ENCODE data around the gene METTL9. TPM values are rescaled to one million over a fixed set of nuclear protein-coding genes. Genes with fewer than 3 reads are reported as not detected.
A peak's percentile ranks its signal among the peaks of the same experiment; 100 is the strongest.
"Not testable (repeated sequence)": the region's sequence is repeated elsewhere in the genome, so short reads cannot be mapped to it uniquely, and the experiment has no call there.

Gene METTL9
- total RNA-seq, 4 donors from 2014 or later = 97.0 to 118 (median 108) TPM

GRCh38 chr16:21598701-21599121 lies 666 bp upstream of the METTL9 start:
- TF ChIP-seq EP300 (IDR thresholded peaks at IDR 0.05) (no peak), POLR2AphosphoS5 (IDR thresholded peaks at IDR 0.05) (no peak), POLR2A (IDR thresholded peaks at IDR 0.05) (no peak), CTCF (IDR thresholded peaks at IDR 0.05) (no peak)
- H3K27me3 ChIP-seq = no peaks in the 10 kb centered on the region
- 0 to 17% methylated on average over 1 to 2 of the region's 13 CpGs for WGBS, 2 donors (ENCODE audit: low coverage in 1 of 2)

GRCh38 chr16:21600031-21600773 lies 825 bp downstream of the METTL9 start:
- WGBS, 2 donors (ENCODE audit: low coverage in 1 of 2) = 0 to 3% methylated on average over 10 to 16 of the region's 52 CpGs
- ATAC-seq = peak; percentile 14
- Histone ChIP-seq H3K4me1 (peaks cover 0 to 64% (median 15%) of the 10 kb centered on the region in 3 donors), H3K9me3 (no peaks in the 10 kb centered on the region), H3K27ac (peak overlapping the region; percentile 74 to 97 (median 94)), H3K36me3 (no peaks in the 10 kb centered on the region), H3K4me3 (peak overlapping the region; percentile 68 to 97), H3K27me3 (no peaks in the 10 kb centered on the region)
- TF ChIP-seq POLR2A (IDR thresholded peaks at IDR 0.05) (no peak), POLR2AphosphoS5 (IDR thresholded peaks at IDR 0.05) (peak; percentile 25), CTCF (IDR thresholded peaks at IDR 0.05) (no peak), EP300 (IDR thresholded peaks at IDR 0.05) (no peak)

More at GRCh38 chr16:21598701-21599121, 666 bp upstream of the METTL9 start:
- H3K9me3 ChIP-seq = no peaks in the 10 kb centered on the region
- peaks cover 0 to 49% (median 9%) of the 10 kb centered on the region in 3 donors for H3K4me1 ChIP-seq
- H3K27ac ChIP-seq = peak overlapping the region; percentile 77 to 97 (median 94)
- no peaks in the 10 kb centered on the region for H3K36me3 ChIP-seq
- H3K4me3 ChIP-seq = peak overlapping the region; percentile 68 to 97
- ATAC-seq = no peak

GRCh38 chr16:21602785-21603184 lies 3.4 kb downstream of the METTL9 start:
- Histone ChIP-seq H3K4me1 (peaks cover 0 to 89% (median 15%) of the 10 kb centered on the region in 3 donors), H3K9me3 (no peaks in the 10 kb centered on the region), H3K36me3 (no peaks in the 10 kb centered on the region), H3K27me3 (no peaks in the 10 kb centered on the region), H3K27ac (no peak overlapping the region), H3K4me3 (no peak overlapping the region)
- TF ChIP-seq POLR2A (IDR thresholded peaks at IDR 0.05) (no peak), POLR2AphosphoS5 (IDR thresholded peaks at IDR 0.05) (no peak), EP300 (IDR thresholded peaks at IDR 0.05) (no peak), CTCF (IDR thresholded peaks at IDR 0.05) (no peak)
- WGBS, 2 donors (ENCODE audit: low coverage in 1 of 2) = 79 to 94% methylated on average over 2 of the region's 3 CpGs
- no peak for ATAC-seq

- H3K36me3 ChIP-seq = no peaks in the 10 kb centered on the region
- 17 to 33% methylated on average over 3 of the region's 3 CpGs for WGBS, 2 donors (ENCODE audit: low coverage in 1 of 2)
- H3K27ac ChIP-seq = no peak overlapping the region
- H3K4me3 ChIP-seq = no peak overlapping the region
- H3K4me1 ChIP-seq = peaks cover 0 to 89% (median 15%) of the 10 kb centered on the region in 3 donors
- TF ChIP-seq POLR2AphosphoS5 (IDR thresholded peaks at IDR 0.05) (no peak), EP300 (IDR thresholded peaks at IDR 0.05) (no peak), POLR2A (IDR thresholded peaks at IDR 0.05) (no peak), CTCF (IDR thresholded peaks at IDR 0.05) (no peak)
- no peaks in the 10 kb centered on the region for H3K9me3 ChIP-seq
- no peaks in the 10 kb centered on the region for H3K27me3 ChIP-seq
- ATAC-seq = no peak
Measured at GRCh38 chr16:21603928-21604327, 4.6 kb downstream of the METTL9 start.

- H3K36me3 ChIP-seq, H3K4me3 ChIP-seq, H3K27me3 ChIP-seq, H3K27ac ChIP-seq, H3K9me3 ChIP-seq, ATAC-seq: not testable (repeated sequence)
- 100% methylated on average over 1 to 2 of the region's 8 CpGs for WGBS, 2 donors (ENCODE audit: low coverage in 1 of 2)
- peaks cover 2 to 100% (median 16%) of the 10 kb centered on the region in 3 donors for H3K4me1 ChIP-seq
Measured at GRCh38 chr16:21605848-21606247, 6.5 kb downstream of the METTL9 start.

Data from gastroesophageal sphincter (tissue), 4 donors.